Superior temporal gyrus (tissue), 1 donor: ENCODE data around the gene TNFAIP1.
"Not testable (repeated sequence)": the region's sequence is repeated elsewhere in the genome, so short reads cannot be mapped to it uniquely, and the experiment has no call there.

Experiments
- DNase-seq: peaks from one replicate; pipeline ENCODE4 v3.0.0-alpha.2; 2016; ENCODE audit errors: extremely low spot score

Gene TNFAIP1, protein sequence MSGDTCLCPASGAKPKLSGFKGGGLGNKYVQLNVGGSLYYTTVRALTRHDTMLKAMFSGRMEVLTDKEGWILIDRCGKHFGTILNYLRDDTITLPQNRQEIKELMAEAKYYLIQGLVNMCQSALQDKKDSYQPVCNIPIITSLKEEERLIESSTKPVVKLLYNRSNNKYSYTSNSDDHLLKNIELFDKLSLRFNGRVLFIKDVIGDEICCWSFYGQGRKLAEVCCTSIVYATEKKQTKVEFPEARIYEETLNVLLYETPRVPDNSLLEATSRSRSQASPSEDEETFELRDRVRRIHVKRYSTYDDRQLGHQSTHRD

DNA sequence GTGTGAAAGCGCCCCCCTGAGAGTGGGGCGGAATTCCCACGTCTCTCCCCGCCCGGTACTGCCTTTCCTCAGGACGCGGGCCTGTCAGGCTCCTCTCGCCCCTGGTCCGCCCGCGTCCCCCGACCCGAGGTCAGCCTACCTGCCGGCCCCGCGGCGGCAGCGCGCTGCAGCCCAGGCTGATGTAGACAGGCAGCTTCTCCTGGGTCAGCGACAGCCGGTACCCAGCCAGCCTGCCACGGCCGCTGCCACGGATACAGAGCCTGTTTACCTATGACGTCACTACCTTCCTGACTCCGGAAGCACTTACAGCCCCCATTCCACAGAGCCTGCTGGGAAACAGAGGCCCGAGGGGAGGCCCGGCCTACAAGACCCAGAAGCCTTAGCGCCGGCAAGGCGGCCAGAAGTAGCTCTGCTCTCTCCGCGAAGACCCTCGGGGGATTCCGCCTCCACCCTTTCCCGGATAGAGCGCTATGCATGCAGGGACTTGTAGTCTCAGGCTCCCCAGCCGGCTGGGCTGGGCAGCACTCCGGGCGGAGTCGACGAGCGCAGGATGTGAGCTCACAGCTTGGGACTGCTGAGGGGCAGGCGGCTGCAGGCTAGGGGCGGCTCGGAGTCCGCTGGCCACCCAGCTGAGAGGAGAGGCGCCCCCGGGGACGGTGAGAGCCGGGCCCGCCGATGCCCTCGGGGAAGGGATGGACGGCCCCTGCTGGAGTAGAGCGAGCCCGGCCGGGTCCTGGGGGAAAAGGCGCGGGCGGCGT, at the start of gene TNFAIP1, which contains the start of gene IFT20:
TSS of gene TNFAIP1 (plus strand) at position 561 of the 758 bp plus-strand sequence. CDS start 3,761 bp downstream, outside the sequence.
TSS of gene IFT20 (minus strand) at position 272 of the 758 bp plus-strand sequence. CDS start 3,487 bp downstream, outside the sequence.
- DNase-seq, result peak; percentile 100

DNA sequence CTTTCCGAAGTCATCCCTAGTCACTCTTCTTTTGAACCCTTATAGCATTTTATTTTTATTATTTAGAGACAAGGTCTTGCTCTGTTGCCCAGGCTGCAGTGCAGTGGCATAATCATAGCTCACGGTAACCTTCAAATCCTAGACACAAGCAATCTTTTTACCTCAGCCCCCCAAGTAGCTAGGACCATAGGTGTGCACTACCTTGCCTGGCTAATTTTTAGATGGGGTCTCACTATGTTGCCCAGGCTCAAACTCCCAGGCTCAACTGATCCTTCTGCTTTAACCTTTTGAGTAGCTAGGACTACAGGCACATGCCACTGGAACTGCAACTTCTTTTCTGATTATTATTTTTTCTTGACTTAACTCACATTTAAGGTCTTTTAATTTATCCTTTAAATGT, 49.6 kb upstream of the TNFAIP1 start:
- no peak for DNase-seq

DNA sequence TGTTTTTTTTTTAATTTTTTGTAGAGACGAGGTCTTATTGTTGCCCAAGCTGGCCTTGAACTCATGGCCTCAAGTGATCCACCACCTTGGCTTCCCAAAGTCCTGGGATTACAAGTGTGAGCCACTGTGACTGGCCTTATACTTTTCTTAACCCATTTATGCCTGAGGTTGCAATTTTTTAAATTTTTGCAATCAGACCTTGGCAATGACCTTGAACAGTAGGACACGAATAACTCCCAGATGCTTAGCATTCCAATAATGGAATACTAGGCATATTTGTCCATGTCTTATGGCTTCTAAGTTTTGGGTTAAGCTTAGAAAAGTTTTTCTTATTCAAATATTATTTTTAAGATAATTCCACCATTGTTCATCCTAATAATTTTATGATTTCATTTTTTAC, 44.9 kb upstream of the TNFAIP1 start:
- no peak for DNase-seq

DNA sequence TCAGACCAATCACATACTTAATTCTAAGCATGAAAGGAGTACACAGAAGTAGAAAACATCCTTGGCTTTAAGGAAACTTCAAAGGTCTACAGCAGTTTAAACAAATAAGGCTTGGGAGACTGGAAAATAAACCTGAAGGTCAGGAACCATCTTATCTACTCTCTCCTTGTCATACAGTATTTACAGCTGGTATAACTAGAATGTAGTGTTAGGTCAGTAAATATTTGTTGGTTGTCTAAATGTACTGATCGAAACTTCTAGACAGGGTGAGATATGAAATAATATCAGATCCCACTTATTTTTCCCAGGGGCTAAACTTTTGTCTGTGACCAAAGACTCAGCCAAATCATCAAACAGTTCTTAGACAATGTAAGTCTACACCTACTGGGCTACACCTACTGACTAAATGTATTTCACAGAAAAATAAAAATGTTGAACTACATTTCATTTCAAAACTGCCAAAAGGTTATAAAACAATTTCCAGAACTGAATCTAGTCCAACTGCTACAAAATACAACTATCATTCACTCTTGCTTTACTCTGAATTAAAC, 43.7 kb upstream of the TNFAIP1 start:
- no peak for DNase-seq

DNA sequence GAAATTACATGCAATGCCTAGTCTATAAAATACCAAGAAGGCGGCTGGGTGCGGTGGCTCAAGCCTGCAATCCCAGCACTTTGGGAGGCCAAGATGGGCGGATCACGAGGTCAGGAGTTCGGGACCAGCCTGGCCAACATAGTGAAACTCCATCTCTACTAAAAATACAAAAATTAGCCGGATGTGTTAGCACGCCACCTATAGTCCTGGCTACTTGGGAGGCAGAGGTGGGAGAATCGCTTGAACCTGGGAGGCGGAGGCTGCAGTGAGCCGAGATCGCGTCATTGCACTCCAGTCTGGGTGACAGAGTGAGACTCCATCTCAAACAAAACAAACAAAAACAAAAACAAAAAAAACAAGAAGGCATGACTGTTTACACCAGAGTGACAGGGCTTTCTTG, 42.7 kb upstream of the TNFAIP1 start:
- DNase-seq, result not testable (repeated sequence)

DNA sequence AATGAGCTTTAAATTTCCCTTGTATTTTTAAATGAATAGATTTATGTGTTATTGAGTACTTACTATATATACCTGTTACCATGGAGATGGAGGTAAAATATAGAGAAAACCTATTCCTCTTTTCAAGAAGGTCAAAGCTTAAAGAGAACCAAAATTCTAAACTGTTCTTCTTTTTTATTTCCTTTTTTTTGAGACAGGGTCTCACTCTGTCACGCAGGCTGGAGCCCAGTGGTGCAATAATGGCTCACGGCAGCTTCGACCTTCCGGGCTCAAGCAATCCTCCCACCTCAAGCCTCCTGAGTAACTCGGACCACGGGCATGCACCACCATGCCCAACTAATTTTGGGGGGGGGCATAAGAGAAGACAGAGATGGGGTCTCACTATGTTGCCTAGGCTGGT, 41.6 kb upstream of the TNFAIP1 start:
- no peak for DNase-seq

DNA sequence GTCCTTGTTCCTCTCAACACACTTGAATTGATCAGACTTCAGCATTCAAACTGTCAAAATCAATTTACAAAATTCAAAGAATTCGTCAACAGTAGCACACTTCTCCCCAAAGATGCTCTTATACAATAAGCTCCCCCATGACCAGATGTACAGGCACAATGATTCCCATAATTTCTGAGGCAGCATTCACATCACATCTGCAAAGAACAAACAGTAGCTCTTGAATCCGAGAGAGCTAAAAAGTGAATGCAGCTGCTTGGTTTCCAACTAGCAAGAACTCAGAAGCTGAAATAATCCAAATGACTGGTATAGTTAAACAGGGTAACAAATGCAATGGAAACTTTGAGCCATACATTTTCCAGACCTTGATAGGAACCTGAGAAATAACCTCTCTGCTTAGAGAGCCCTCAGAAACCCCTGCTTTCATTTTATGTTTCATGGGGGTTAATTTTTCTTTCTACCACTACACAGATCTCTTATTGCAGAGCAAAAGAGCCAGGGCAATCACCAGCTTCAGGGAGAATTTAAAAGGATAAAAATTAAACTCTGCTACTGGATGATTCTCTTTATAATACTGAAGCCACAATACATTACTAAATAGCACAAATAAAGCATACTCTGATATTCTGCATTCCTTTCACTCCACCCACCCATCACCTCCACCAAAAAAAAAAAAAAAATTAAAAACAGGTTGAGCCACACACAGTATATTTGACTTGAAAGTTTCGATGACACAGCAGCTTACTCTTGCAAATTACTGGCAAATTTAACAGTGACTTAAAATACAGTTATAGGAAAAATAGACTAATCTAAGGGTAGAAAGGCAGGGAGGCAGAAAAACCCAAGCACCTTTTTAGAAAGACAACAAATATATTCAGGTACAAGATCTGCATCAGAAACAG, 39.6 kb upstream of the TNFAIP1 start:
- peak; percentile 57 for DNase-seq

DNA sequence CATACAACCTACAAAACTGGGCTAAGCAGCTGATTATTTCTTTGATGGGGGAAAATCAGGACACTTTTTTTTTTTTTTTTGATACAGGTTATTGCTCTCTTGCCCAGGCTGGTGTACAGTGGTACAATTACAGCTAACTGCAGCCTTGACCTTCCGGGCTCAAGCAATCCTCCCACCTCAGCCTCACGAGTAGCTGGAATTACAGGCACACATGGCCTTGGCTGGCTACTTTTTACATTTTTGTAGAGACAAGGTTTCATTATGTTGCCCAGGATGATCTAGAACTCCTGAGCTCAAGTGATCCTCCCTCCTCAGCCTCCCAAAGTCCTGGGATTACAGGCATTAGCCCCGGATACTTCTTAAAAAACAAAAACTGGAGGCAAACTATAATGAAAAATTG, 37.1 kb upstream of the TNFAIP1 start:
- no peak for DNase-seq

DNA sequence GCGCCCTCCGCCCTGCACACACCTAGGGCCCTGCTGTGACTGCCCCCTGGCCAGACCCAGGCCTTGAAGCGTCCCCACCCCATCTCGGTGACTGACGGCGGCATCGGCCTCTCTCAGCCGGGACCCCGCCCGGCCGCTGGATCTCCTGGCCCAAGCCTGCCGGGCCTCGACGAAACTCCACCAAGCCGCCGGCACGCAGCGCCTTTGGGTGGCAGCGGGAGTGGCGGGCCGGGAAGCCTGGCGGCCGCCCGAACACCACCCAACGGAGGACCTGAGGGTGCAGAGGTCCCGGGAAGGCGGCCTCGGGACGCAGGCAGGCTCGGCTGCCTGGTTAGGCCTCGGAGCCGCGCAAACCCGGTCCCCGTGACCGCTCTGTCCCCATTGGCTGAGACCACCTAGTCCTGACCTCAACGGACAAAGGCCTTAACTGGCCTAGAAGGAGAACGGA, 28.6 kb upstream of the TNFAIP1 start:
- no peak for DNase-seq

DNA sequence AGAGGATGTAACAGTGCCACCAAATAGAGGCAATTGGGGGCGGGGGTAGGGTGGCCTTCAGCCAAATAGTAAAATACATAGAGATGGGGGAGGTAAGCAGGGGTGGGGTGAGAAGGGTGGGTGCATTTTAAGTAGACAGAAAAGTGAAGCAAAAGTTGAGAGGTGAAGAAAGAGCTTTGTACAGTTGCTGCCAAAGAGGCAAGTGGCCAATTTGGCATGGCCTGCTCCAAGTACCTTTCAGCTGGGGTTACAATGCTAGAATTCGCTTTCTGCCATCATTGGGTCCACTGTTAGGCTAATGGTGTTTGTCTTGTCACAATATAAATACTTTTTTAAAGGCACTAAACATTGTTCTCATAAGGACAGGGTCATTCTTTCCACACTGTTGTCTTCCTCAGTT, 21.7 kb upstream of the TNFAIP1 start:
- no peak for DNase-seq

DNA sequence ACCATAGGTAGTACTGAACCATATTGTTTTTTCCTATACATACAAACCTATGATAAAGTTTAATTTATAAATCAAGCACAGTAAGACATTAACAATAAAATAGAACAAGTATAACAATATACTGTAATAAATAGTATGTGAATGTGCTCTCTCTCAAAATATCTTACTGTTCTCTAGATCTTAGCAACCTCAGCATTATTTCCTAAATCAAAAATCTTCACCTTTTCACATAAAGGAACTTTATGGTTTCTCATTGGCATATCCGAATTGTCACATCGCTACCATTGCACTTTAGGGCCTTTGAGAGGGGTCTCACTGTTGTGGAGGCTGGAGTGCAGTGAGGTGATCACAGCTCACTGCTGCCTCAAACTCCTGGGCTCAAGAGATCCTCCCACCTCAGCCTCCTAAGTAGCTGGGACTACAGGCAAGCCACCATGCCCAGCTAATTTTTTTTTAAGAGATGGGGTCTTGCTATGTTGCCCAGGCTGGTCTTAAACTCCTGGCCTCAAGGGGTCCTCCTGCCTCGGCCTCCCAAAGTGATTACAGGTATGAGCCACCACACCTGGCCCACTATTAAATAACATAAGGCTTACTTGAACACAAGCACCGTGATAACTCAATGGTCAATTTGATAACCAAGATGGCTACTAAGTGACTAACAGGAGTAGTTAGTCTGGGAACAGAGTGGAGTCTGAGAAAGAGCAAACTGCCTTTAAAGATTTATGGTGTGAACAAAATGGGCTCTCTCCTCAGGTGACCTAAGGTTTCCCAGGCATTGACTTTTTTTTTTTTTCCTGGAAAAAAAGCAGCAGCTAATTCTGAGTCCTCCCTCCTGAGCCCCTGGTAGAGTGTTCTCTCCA, 19.5 kb upstream of the TNFAIP1 start:
- DNase-seq, result no peak

DNA sequence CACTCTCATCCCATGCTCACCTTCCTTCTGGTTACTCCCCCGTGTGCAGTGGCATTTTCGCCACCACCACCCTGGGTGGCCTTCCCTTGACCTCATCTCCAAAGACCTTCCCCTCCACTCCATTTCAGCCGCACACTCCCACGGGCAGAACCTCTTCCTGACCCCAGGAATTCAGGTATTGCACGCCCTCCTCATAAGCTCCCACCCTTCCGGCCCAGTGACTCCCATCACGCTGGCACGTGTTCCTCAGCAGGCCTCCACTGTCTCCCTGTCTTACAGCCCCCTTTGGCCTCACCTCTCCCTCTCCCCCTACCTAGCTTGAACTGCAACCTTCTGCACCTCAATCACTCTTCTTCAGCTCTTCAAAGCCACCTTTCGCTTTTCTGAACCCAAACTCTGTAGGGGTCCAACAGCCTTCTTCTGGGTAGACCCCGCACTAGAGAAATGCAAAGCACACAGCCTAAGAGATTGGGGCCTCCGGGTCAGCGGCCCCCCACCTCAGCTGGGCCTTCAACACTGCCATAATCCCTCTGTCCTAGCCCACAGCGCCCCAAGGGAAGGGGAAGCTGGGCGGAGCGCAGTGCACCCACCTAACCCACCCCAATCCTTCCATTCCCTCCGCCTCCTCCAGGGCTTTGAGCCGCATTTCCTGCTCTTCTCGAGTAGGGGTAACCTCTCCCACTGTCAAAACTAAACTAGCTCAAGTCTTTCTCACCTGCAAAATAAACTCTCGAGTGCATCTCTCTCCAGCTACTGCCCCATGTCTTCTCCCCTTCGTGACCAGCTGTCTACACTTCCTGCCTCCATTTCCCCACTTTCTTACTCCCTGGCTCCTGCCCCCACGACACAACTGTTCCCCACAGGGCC, 18.2 kb upstream of the TNFAIP1 start:
- no peak for DNase-seq

DNA sequence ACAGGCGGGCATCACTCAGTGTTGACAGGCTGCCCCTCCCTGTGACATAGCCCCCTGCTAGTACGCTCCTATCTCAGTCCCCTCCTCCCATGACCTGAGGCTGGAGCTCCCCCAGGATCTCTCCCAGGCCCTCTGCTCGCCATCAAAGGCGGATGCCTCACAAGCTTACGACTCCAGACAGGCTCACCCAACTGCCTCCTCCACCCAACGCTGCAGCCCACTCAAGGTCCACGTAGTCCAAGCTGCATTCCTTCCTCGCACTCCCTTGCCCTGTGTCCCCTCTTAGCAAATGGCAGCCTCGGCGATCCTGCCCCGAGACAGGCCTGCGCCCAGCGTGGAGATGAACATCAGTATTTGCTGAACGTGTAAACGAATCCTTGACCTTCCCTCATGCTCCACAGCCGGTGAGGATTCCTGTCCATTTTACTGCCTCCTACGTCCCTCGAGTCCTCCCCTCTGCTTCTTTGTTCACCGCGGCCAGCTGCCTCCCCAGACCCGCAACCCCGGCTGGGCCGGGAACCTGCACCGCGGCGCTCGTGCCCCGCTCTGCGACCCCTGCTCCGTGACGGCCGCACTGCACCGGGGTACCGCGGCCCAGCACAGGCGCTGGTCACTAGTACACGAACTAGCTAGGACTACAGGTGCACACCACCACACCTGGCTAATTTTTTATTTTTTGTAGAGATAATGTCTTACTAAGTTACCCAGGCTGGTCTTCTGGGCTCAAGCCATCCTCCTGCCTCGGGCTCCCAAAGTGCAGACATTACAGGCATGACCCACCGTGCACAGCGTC, 17.4 kb upstream of the TNFAIP1 start:
- no peak for DNase-seq

DNA sequence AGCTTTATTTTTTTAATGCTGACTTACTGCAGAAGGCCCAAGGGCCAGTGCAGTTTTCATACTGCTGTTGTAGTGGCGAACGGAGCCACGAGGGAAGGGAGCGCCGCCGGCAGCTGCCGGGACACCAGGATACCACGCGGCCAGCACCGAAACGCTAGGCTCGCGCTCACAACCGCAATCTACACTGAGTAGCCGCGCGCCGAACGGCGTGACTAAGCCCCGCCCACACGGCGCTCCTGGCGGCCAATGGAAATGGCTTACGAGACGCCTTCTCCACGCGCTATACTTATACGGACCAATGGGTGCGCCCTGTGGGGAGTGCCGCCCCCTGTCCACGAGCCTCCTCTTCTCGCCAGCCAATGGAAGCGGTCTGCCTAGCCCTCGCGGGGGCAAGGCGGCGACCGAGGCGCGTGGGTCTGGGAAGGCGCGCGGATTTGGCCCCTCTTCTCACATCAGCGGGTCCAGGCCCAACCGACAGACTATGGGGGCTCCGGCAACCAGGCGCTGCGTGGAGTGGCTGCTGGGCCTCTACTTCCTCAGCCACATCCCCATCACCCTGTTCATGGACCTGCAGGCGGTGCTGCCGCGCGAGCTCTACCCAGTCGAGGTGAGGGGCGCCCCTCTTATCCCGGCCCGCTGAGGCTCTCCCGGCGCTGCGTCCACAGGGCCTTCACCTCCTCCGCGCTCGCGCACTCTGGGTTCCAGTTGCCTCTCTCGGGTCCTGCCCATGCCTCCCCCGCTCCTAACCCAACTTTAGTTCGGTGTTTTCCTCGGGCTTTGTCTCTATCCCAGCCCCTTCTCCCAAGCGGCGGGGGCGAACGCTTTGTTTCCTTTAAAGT, 16.6 kb upstream of the TNFAIP1 start, which contains the start of gene TMEM97:
TSS of gene TMEM97 (plus strand) at position 442 of the 839 bp plus-strand sequence. CDS start at position 482, 40 bp downstream.
- DNase-seq, result peak; percentile 99

DNA sequence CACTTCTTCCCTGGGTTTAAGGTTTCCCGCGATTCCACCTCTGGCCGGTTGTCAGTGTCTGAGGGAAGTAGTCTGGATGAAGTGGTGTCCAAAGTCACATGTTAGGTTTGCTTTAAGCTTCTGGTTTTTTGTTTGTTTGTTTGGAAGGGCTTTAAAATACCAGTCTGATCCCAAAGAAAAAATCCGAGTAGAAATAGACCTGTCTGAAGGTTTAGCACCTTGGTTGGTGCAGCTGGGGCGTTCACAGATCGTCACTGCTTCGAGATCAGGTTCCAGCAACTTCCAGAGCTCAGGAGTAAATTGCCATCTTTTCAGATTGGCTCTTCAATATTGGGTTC, 16.0 kb upstream of the TNFAIP1 start:
- no peak for DNase-seq

DNA sequence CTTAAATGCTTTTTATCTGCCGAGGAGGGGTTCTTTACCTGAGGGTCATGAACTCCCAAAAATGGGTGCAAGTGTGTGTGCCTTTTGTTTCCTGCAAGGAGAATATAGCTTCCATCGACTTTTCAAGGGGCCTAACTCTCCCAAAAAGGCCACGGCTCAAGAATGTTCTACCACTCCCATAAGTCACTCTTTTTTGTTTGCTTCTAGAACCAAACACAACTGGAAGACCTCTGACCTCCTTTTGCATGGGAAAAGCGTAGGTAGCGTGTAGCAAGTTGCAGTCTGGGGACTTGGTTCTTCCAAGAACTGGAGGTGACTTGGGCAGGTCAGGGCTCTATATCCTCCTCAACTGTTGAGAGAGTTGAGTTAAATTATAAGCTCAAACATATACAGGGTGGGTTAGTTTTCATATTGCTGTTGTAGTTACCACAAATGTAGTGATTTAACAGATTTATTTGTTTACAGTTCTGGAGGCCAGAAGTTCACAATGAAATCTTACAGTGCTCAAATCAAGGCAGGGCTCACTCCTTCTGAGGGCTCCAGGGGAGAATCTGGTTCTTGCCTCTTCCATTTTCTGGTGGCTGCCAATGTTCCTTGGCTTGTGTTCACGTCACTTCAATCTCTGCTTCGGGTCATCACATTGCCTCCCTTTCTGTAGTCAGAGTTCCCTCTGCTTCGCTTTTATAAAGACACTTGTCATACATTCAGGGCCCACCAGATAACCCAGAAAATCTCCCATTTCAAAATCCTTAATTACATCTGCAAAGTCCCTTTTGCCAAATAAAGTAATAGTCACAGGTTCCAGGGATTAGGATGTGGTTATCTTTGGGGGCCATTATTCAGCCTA, 15.1 kb upstream of the TNFAIP1 start:
- no peak for DNase-seq

DNA sequence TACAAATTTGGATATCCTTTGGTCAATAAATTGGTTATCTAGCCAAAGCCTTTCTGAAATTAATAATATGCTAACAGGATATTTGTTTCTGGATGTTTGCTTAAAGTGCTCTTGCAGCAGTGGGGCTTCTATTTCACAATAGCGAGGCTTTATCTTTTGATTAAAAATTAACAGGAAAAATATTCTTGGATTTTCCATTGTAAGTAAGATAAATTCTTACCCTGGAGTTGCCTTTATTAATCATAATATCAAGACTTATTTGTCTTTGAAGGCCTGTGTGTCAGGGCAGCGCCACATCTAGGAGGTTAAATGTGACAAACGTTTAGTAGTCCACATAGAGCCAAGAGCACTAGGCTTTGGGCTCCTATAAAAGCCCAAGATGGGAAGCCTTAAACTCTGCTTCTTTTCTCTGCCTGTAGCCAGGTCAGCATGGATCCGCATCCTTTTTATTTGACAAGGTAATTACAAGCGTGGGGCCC, 11.3 kb upstream of the TNFAIP1 start:
- no peak for DNase-seq
